Glutamatergic neuron (in vitro differentiated cells): ENCODE results near the gene ROR1. TPM values are rescaled to one million over a fixed set of nuclear protein-coding genes. Genes with fewer than 3 reads are reported as not detected.

ENCODE experiments used
- DNase-seq: peaks from one replicate; pipeline ENCODE4 v3.0.0; 2022
- H3K27ac Mint-ChIP-seq: one replicate; pipeline ENCODE4 v1.8.0; 2020; ENCODE audit warnings: mild to moderate bottlenecking, mixed read lengths, inconsistent platforms; ENCODE audit not compliant: unreplicated experiment
- H3K27me3 Mint-ChIP-seq: one replicate; pipeline ENCODE4 v1.8.0; 2020; ENCODE audit warnings: mild to moderate bottlenecking, moderate library complexity, mixed read lengths, inconsistent platforms; ENCODE audit not compliant: unreplicated experiment
- H3K36me3 Mint-ChIP-seq: one replicate; pipeline ENCODE4 v1.8.0; 2020; ENCODE audit warnings: mild to moderate bottlenecking, mixed read lengths, inconsistent platforms; ENCODE audit not compliant: unreplicated experiment
- H3K4me1 Mint-ChIP-seq: one replicate; pipeline ENCODE4 v1.8.0; 2020; ENCODE audit warnings: mild to moderate bottlenecking, low read depth, mixed read lengths, inconsistent platforms; ENCODE audit not compliant: unreplicated experiment
- H3K4me3 Mint-ChIP-seq: one replicate; pipeline ENCODE4 v1.8.0; 2020; ENCODE audit warnings: mild to moderate bottlenecking, mixed read lengths, inconsistent platforms; ENCODE audit not compliant: unreplicated experiment
- H3K9me3 Mint-ChIP-seq: one replicate; pipeline ENCODE4 v1.8.0; 2020; ENCODE audit warnings: mild to moderate bottlenecking, moderate library complexity, mixed read lengths, inconsistent platforms; ENCODE audit not compliant: unreplicated experiment
- total RNA-seq: library from RNA; stranded (reverse); fragmentation: NEBNext Ultra II Directional; extraction: Animal tissue kit (Norgen Biotek cat#: 25700); gene quantifications from one replicate; pipeline ENCODE4 v1.2.1, GENCODE V29; 2021; ENCODE audit not compliant: unreplicated experiment
- TF ChIP-seq, protein P1 (sequence below): fragments of 200-600 bp; sonication (generic); IDR thresholded peaks from one replicate; pipeline ENCODE4 v1.5.0; 2021; ENCODE audit not compliant: partially characterized antibody, unreplicated experiment

ROR1 gene
- total RNA-seq, 1 donor from 2014 or later: 11.3 TPM

DNA sequence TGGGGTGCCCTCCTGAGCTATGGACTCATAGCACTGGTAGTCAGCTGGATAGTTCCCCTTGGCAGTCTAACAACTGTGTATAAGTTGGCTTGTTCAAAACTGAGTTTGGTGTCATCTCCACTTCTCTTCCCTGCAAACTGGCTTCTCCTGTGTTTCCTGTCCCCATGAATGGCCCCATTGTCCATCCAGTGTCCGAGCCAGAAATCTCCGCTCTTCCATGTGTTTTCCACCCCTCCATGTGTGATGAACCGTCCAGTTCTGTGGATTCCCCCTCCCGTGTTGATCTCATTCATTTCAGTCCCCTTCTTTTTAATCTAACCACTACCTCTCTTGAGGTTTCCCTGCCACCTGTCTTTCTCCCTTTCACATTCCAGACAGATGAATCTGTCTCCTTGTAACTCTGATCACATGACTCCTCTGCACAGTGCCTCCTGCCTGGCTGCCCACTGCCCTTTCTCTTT, 195.7 kb downstream of the ROR1 start:
- TF ChIP-seq, protein P1, sequence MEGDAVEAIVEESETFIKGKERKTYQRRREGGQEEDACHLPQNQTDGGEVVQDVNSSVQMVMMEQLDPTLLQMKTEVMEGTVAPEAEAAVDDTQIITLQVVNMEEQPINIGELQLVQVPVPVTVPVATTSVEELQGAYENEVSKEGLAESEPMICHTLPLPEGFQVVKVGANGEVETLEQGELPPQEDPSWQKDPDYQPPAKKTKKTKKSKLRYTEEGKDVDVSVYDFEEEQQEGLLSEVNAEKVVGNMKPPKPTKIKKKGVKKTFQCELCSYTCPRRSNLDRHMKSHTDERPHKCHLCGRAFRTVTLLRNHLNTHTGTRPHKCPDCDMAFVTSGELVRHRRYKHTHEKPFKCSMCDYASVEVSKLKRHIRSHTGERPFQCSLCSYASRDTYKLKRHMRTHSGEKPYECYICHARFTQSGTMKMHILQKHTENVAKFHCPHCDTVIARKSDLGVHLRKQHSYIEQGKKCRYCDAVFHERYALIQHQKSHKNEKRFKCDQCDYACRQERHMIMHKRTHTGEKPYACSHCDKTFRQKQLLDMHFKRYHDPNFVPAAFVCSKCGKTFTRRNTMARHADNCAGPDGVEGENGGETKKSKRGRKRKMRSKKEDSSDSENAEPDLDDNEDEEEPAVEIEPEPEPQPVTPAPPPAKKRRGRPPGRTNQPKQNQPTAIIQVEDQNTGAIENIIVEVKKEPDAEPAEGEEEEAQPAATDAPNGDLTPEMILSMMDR: no peak
- H3K27me3 Mint-ChIP-seq: peaks cover 2% of the 10 kb centered on the region
- no peaks in the 10 kb centered on the region for H3K36me3 Mint-ChIP-seq
- H3K9me3 Mint-ChIP-seq: no peaks in the 10 kb centered on the region
- no peak for DNase-seq
- no peak overlapping the region for H3K27ac Mint-ChIP-seq
- no peak overlapping the region for H3K4me3 Mint-ChIP-seq
- H3K4me1 Mint-ChIP-seq: peaks cover 14% of the 10 kb centered on the region

DNA sequence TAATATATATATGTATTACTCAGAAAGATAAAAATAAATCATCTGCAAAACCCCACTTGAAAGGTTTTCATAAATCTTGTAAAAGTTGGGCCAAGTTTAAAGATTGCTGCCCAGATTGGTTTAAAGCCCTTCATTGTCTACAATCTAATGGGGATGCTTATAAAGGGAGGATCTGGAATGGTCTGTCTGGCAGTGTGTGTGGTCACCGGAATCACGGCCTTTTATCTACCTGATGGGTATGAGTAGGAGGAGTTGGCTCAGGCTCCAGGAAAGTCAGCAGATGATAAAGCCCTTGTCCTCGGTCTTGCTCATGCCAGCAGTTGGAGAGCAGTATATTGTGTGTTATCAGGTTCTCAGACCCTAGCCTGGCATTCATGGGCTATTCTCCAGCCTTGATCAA, 197.7 kb downstream of the ROR1 start:
- Mint-ChIP-seq H3K27me3 (peaks cover 2% of the 10 kb centered on the region), H3K4me3 (no peak overlapping the region), H3K36me3 (no peaks in the 10 kb centered on the region), H3K27ac (no peak overlapping the region), H3K9me3 (no peaks in the 10 kb centered on the region), H3K4me1 (peaks cover 7% of the 10 kb centered on the region)
- TF ChIP-seq, protein P1: no peak
- DNase-seq: no peak

GRCh38 chr1:63973005-63973419, 199.2 kb downstream of the ROR1 start:
- Mint-ChIP-seq H3K9me3 (no peaks in the 10 kb centered on the region), H3K27ac (no peak overlapping the region), H3K4me1 (peaks cover 6% of the 10 kb centered on the region), H3K4me3 (no peak overlapping the region), H3K27me3 (no peaks in the 10 kb centered on the region), H3K36me3 (no peaks in the 10 kb centered on the region)
- no peak for DNase-seq
- TF ChIP-seq, protein P1: no peak

GRCh38 chr1:63974966-63975365, 201.1 kb downstream of the ROR1 start:
- no peaks in the 10 kb centered on the region for H3K9me3 Mint-ChIP-seq
- no peak for DNase-seq
- TF ChIP-seq, protein P1: no peak
- no peak overlapping the region for H3K27ac Mint-ChIP-seq
- H3K4me3 Mint-ChIP-seq: no peak overlapping the region
- peaks cover 2% of the 10 kb centered on the region for H3K27me3 Mint-ChIP-seq
- no peaks in the 10 kb centered on the region for H3K36me3 Mint-ChIP-seq
- H3K4me1 Mint-ChIP-seq: peaks cover under 1% of the 10 kb centered on the region

- no peak overlapping the region for H3K4me3 Mint-ChIP-seq
Observed at GRCh38 chr1:63975481-63975880, 201.7 kb downstream of the ROR1 start.

More at GRCh38 chr1:63975481-63975880, 201.7 kb downstream of the ROR1 start:
- H3K27me3 Mint-ChIP-seq: peaks cover 2% of the 10 kb centered on the region
- H3K27ac Mint-ChIP-seq: no peak overlapping the region
- no peaks in the 10 kb centered on the region for H3K4me1 Mint-ChIP-seq
- H3K36me3 Mint-ChIP-seq: no peaks in the 10 kb centered on the region
- DNase-seq: no peak
- TF ChIP-seq, protein P1: no peak
- no peaks in the 10 kb centered on the region for H3K9me3 Mint-ChIP-seq
